GM12878 (cell line): ENCODE measurements around the gene PLA2G2C. TPM values are rescaled to one million over a fixed set of nuclear protein-coding genes. Genes with fewer than 3 reads are reported as not detected.

Experiments
- ATAC-seq: fragments of 200-7000 bp; cut with Tn5 transposase; 3 replicates; pipeline ENCODE4 v1.9.1; 2020; ENCODE audit warnings: mild to moderate bottlenecking, moderate library complexity
- BruUV-seq: library from RNA; stranded (reverse); fragments of 400-500 nt; replicated peaks from 2 replicates; lab custom pipeline; 2021; lab: Mats Ljungman, UMichigan
- CTCF ChIA-PET: fragments of 300-600 bp; sonication (Branson Sonifier 250); formaldehyde crosslinking; extraction: SDS; loops from one replicate; lab custom pipeline; 2021; ENCODE audit warnings: inconsistent platforms; lab: Yijun Ruan, JAX
- POLR2A ChIA-PET: fragments of 350-600 bp; formaldehyde crosslinking; extraction: SDS; loops from one replicate; lab custom pipeline; 2021; ENCODE audit warnings: inconsistent platforms; lab: Charles Lee
- RAD21 ChIA-PET: fragments of 300-600 bp; sonication (Branson Sonifier 250); formaldehyde crosslinking; loops from one replicate; lab custom pipeline; 2023; ENCODE audit warnings: antibody characterized with exemption; ENCODE audit not compliant: unreplicated experiment; lab: Charles Lee
- SMC1A ChIA-PET: fragments of 300-600 bp; sonication (Branson Sonifier 250); formaldehyde crosslinking; loops from one replicate; lab custom pipeline; 2023; ENCODE audit not compliant: unreplicated experiment, uncharacterized antibody; lab: Charles Lee
- DNase-seq: peaks from one replicate; pipeline ENCODE4 v3.0.0-alpha.2; 2011; ENCODE audit warnings: low read depth, low spot score
- FAIRE-seq: peaks from 3 replicates; lab custom pipeline; 2011; peaks lifted over from hg19 to GRCh38; lab: Jason Lieb, UNC
- H2AFZ ChIP-seq: 2 replicates; pipeline ENCODE4 v1.6.0; 2011; ENCODE audit warnings: low read depth, low read length, control low read depth; ENCODE audit not compliant: control insufficient read depth
- H3K27ac ChIP-seq: 2 replicates; pipeline ENCODE4 v1.5.1; 2011; ENCODE audit warnings: control low read depth; ENCODE audit not compliant: control insufficient read depth, insufficient read depth
- H3K27me3 ChIP-seq, 2 experiments: replicated peaks in 1 of 2; 2 replicates each; pipeline versions ENCODE4 v1.6.0 to v1.6.1; 2011; ENCODE audit warnings: low read length in 1 of 2; ENCODE audit not compliant: control insufficient read depth in 2 of 2, insufficient read depth in 2 of 2
- H3K36me3 ChIP-seq, 2 experiments: 2 replicates each; pipeline ENCODE4 v1.5.1; 2011; ENCODE audit warnings: low read length in 1 of 2; ENCODE audit not compliant: control insufficient read depth in 2 of 2, insufficient read depth in 2 of 2
- H3K4me1 ChIP-seq: 2 replicates; pipeline ENCODE4 v1.6.1; 2011; ENCODE audit warnings: mild to moderate bottlenecking, low read length, moderate library complexity, mixed read lengths; ENCODE audit not compliant: control insufficient read depth, insufficient read depth
- H3K4me2 ChIP-seq: 2 replicates; pipeline ENCODE4 v1.6.0; 2011; ENCODE audit warnings: control low read depth; ENCODE audit not compliant: control insufficient read depth, insufficient read depth
- H3K4me3 ChIP-seq: fragments of 200-600 bp; sonication (generic); 2 replicates; pipeline ENCODE4 v1.5.1; 2016
- H3K79me2 ChIP-seq: 2 replicates; pipeline ENCODE4 v1.6.0; 2011; ENCODE audit warnings: low read length; ENCODE audit not compliant: control insufficient read depth, insufficient read depth
- H3K9ac ChIP-seq: 2 replicates; pipeline ENCODE4 v1.8.0; 2011; ENCODE audit warnings: low read length, control low read depth, mixed read lengths; ENCODE audit not compliant: control insufficient read depth, insufficient read depth
- H3K9me3 ChIP-seq: replicated peaks from 3 replicates; pipeline ENCODE4 v1.5.1; 2011; ENCODE audit warnings: mild to moderate bottlenecking, low read length; ENCODE audit not compliant: control insufficient read depth, insufficient read depth
- H4K20me1 ChIP-seq: 2 replicates; pipeline ENCODE4 v1.6.0; 2011; ENCODE audit not compliant: control insufficient read depth, insufficient read depth
- MYC ChIP-seq: IDR thresholded peaks from 2 replicates; pipeline ENCODE4 v1.6.1; 2011; ENCODE audit warnings: mild to moderate bottlenecking, low read length, moderate library complexity, inconsistent platforms; ENCODE audit not compliant: insufficient read depth, insufficient replicate concordance, insufficient read length, severe bottlenecking
- NRF1 ChIP-seq: conservative IDR thresholded peaks from 2 replicates; pipeline ENCODE4 v1.6.1; 2011; ENCODE audit warnings: mild to moderate bottlenecking, low read depth, low read length, improper control_type of control experiment
- RAD21 ChIP-seq: IDR thresholded peaks from 2 replicates; pipeline ENCODE4 v1.6.1; 2011; ENCODE audit warnings: mild to moderate bottlenecking, low read depth, low read length, moderate library complexity; ENCODE audit not compliant: insufficient read depth
- RAD51 ChIP-seq: fragments of 450-650 bp; IDR thresholded peaks from 2 replicates; pipeline ENCODE4 v1.6.1; 2016; ENCODE audit warnings: moderate library complexity, mild to moderate bottlenecking, inconsistent platforms
- SMC3 ChIP-seq: IDR thresholded peaks from 2 replicates; pipeline ENCODE4 v1.6.1; 2011; ENCODE audit warnings: low read length, improper control_type of control experiment, borderline replicate concordance
- TCF3 ChIP-seq: IDR thresholded peaks from 2 replicates; pipeline ENCODE4 v1.6.1; 2012; ENCODE audit warnings: low read depth, mild to moderate bottlenecking, low read length, borderline replicate concordance; ENCODE audit not compliant: insufficient read depth
- WGBS: methylation state at CpG from one replicate; pipeline ENCODE4 v1.1.6; 2016; ENCODE audit warnings: low lambda C conversion rate; ENCODE audit not compliant: insufficient replicate concordance, insufficient coverage; ENCODE audit errors: missing lambda C conversion rate; 5-methylcytosine and 5-hydroxymethylcytosine counted together
- in situ Hi-C: fragments of 300-500 bp; cut with MboI; formaldehyde crosslinking; loops from 9 replicates; pipeline ENCODE4 v1.14.3; 2018; ENCODE audit warnings: mixed read lengths
- intact Hi-C: fragments of 100-400 bp; cut with micrococcal nuclease; formaldehyde crosslinking; loops from one replicate; pipeline ENCODE4 v1.14.2; 2022; ENCODE audit not compliant: unreplicated experiment
- polyA plus RNA-seq, 11 experiments: library from polyadenylated mRNA; depleted of rRNA in 4 of 11; unstranded in 6 of 11; stranded (reverse) in 5 of 11; fragments of >200 nt; fragmentation: Nextera tagmentation in 4 of 11; fragmentation: Illumina TruSeq in 1 of 11; extraction: Ambion mirVana in 4 of 11; extraction: Trizol in 1 of 11; gene quantifications; 1 replicate in 1 of 11; 2 replicates in 10 of 11; pipeline versions ENCODE4 v1.2.1 to v1.2.3, GENCODE V29; 2011 to 2016; ENCODE audit warnings: inconsistent platforms in 2 of 11, missing spikeins in 2 of 11, low read depth in 1 of 11
- total RNA-seq, 4 experiments: library from RNA; depleted of rRNA in 3 of 4; stranded (reverse); fragments of >200 nt in 3 of 4; fragmentation: Illumina TruSeq in 1 of 4; extraction: Trizol in 1 of 4; gene quantifications; 2 replicates each; pipeline versions ENCODE4 v1.2.1 to v1.2.3, GENCODE V29; 2013 to 2021
- TF ChIP-seq, protein P1 (sequence below): fragments of 450-650 bp; conservative IDR thresholded peaks from 2 replicates; pipeline ENCODE4 v1.6.1; 2017; ENCODE audit warnings: mild to moderate bottlenecking, moderate library complexity
- TF ChIP-seq, protein P2 (sequence below): IDR thresholded peaks from 2 replicates; pipeline ENCODE4 v1.6.1; 2011; ENCODE audit warnings: borderline replicate concordance, low read depth, mild to moderate bottlenecking, moderate library complexity, low read length; ENCODE audit not compliant: insufficient read depth, poor library complexity, severe bottlenecking
- TF ChIP-seq, protein P3 (sequence below): IDR thresholded peaks from 2 replicates; pipeline ENCODE4 v1.6.1; 2011; ENCODE audit warnings: mild to moderate bottlenecking, low read depth, low read length, moderate library complexity; ENCODE audit not compliant: insufficient replicate concordance
- TF ChIP-seq, protein P4 (sequence below), 3 experiments: IDR thresholded peaks in 2 of 3; conservative IDR thresholded peaks in 1 of 3; 2 replicates each; pipeline ENCODE4 v1.5.1; 2011; ENCODE audit warnings: low read depth in 3 of 3, low read length in 3 of 3, mild to moderate bottlenecking in 3 of 3, control low read depth in 2 of 3, moderate library complexity in 2 of 3, inconsistent platforms in 1 of 3, mixed read lengths in 1 of 3; ENCODE audit not compliant: control insufficient read depth in 2 of 3, insufficient read depth in 1 of 3; ENCODE audit errors: extremely low read depth in 1 of 3

PLA2G2C gene
- total and polyA plus RNA-seq, 10 of the 15 experiments (the other 5 are each of a cell fraction or from before 2014, with no cell fraction given): 0.05 TPM; not detected in 9

- TF ChIP-seq MYC: no peak
These were observed 20.3 kb downstream of the PLA2G2C start (continued) for GRCh38 chr1:20166051-20166450.

GRCh38 chr1:20165522-20165951 is 20.8 kb downstream of the PLA2G2C start:
- BruUV-seq: no TSS peak
- H3K27me3 ChIP-seq: no peaks in the 10 kb centered on the region; a peak in 2 of 4 replicates
- no peaks in the 10 kb centered on the region for H4K20me1 ChIP-seq
- H3K4me1 ChIP-seq: no peaks in the 10 kb centered on the region
- ATAC-seq: peak; percentile 72
- in situ Hi-C loops: no loop called here
- H3K79me2 ChIP-seq: no peaks in the 10 kb centered on the region
- DNase-seq: no peak
- WGBS: 82% methylated on average over 13 of the region's 16 CpGs
- H3K4me3 ChIP-seq: no peak overlapping the region
- TF ChIP-seq RAD51 (no peak), TCF3 (0 out of 2 replicates have a peak, but pooled peaks have one; percentile 17), SMC3 (0 out of 2 replicates have a peak, but pooled peaks have one; percentile 10), RAD21 (peak; percentile 34; the same call in 1 of the 2 replicates), NRF1 (no peak)
- TF ChIP-seq, protein P1, sequence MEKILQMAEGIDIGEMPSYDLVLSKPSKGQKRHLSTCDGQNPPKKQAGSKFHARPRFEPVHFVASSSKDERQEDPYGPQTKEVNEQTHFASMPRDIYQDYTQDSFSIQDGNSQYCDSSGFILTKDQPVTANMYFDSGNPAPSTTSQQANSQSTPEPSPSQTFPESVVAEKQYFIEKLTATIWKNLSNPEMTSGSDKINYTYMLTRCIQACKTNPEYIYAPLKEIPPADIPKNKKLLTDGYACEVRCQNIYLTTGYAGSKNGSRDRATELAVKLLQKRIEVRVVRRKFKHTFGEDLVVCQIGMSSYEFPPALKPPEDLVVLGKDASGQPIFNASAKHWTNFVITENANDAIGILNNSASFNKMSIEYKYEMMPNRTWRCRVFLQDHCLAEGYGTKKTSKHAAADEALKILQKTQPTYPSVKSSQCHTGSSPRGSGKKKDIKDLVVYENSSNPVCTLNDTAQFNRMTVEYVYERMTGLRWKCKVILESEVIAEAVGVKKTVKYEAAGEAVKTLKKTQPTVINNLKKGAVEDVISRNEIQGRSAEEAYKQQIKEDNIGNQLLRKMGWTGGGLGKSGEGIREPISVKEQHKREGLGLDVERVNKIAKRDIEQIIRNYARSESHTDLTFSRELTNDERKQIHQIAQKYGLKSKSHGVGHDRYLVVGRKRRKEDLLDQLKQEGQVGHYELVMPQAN: no peak
- TF ChIP-seq, protein P2, sequence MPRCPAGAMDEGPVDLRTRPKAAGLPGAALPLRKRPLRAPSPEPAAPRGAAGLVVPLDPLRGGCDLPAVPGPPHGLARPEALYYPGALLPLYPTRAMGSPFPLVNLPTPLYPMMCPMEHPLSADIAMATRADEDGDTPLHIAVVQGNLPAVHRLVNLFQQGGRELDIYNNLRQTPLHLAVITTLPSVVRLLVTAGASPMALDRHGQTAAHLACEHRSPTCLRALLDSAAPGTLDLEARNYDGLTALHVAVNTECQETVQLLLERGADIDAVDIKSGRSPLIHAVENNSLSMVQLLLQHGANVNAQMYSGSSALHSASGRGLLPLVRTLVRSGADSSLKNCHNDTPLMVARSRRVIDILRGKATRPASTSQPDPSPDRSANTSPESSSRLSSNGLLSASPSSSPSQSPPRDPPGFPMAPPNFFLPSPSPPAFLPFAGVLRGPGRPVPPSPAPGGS: peak; percentile 94
- TF ChIP-seq, protein P3, sequence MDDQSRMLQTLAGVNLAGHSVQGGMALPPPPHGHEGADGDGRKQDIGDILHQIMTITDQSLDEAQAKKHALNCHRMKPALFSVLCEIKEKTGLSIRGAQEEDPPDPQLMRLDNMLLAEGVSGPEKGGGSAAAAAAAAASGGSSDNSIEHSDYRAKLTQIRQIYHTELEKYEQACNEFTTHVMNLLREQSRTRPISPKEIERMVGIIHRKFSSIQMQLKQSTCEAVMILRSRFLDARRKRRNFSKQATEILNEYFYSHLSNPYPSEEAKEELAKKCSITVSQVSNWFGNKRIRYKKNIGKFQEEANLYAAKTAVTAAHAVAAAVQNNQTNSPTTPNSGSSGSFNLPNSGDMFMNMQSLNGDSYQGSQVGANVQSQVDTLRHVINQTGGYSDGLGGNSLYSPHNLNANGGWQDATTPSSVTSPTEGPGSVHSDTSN: peak; percentile 52
- TF ChIP-seq, protein P4, sequence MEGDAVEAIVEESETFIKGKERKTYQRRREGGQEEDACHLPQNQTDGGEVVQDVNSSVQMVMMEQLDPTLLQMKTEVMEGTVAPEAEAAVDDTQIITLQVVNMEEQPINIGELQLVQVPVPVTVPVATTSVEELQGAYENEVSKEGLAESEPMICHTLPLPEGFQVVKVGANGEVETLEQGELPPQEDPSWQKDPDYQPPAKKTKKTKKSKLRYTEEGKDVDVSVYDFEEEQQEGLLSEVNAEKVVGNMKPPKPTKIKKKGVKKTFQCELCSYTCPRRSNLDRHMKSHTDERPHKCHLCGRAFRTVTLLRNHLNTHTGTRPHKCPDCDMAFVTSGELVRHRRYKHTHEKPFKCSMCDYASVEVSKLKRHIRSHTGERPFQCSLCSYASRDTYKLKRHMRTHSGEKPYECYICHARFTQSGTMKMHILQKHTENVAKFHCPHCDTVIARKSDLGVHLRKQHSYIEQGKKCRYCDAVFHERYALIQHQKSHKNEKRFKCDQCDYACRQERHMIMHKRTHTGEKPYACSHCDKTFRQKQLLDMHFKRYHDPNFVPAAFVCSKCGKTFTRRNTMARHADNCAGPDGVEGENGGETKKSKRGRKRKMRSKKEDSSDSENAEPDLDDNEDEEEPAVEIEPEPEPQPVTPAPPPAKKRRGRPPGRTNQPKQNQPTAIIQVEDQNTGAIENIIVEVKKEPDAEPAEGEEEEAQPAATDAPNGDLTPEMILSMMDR (IDR thresholded peaks at IDR 0.05 in 2 of 3, conservative IDR thresholded peaks at IDR 0.05 in 1 of 3; ENCODE audit: control insufficient read depth in 2 of 3, extremely low read depth in 1 of 3, insufficient read depth in 1 of 3, low read depth in 3 of 3, low read length in 3 of 3): peak; percentile 27 to 55 (median 46); a peak in 3 of 6 replicates
- ChIA-PET CTCF (interaction anchor here (1.2 to 2.2 kb wide), 3 partner anchors 14 to 28 kb away, joined by 3 to 10 read pairs (median 4); no protein-coding TSS in a partner anchor), SMC1A (interaction anchor here (1.0 to 2.3 kb wide), 3 partner anchors 20 to 29 kb away, joined by 3 to 8 read pairs (median 3); no protein-coding TSS in a partner anchor), POLR2A (no interaction called here), RAD21 (no interaction called here)
- H3K9ac ChIP-seq: no peak overlapping the region
- no peaks in the 10 kb centered on the region for H3K36me3 ChIP-seq
- H2AFZ ChIP-seq: no peak overlapping the region
- FAIRE-seq: no peak
- intact Hi-C loops: loop anchor here (1.0 kb wide), 1 partner anchor 30 kb away; no protein-coding TSS in a partner anchor
- peaks cover 6% of the 10 kb centered on the region; the same call in 1 of the 3 replicates for H3K9me3 ChIP-seq
- H3K27ac ChIP-seq: no peak overlapping the region
- no peak overlapping the region for H3K4me2 ChIP-seq
